Measurements from ENCODE around the gene RASGRP2. TPM values are rescaled to one million over a fixed set of nuclear protein-coding genes. Genes with fewer than 3 reads are reported as not detected.

The RASGRP2 gene
- polyA plus RNA-seq, 1 donor, result 43.6 TPM

- no peak for DNase-seq
Observed at GRCh38 chr11:64739871-64740270, 4.1 kb downstream of the RASGRP2 start.

GRCh38 chr11:64736654-64737053, 7.3 kb downstream of the RASGRP2 start:
- no peak for DNase-seq

GRCh38 chr11:64735725-64736259, 8.2 kb downstream of the RASGRP2 start:
- no peak for DNase-seq

- no peak for DNase-seq
Observed at GRCh38 chr11:64734811-64735724, 8.9 kb downstream of the RASGRP2 start.

- DNase-seq, result no peak
Observed at GRCh38 chr11:64731601-64732000, 12.3 kb downstream of the RASGRP2 start.

GRCh38 chr11:64729851-64730382, 14.0 kb downstream of the RASGRP2 start:
- DNase-seq, result no peak

GRCh38 chr11:64728757-64729365, 15.1 kb downstream of the RASGRP2 start:
- DNase-seq, result no peak

- no peak for DNase-seq
Observed at GRCh38 chr11:64726867-64727530, 16.9 kb downstream of the RASGRP2 start.

- DNase-seq, result no peak
Observed at GRCh38 chr11:64726211-64726641, 17.7 kb downstream of the RASGRP2 start.

- DNase-seq, result no peak
Observed at GRCh38 chr11:64724863-64725532, 18.9 kb downstream of the RASGRP2 start.

- DNase-seq, result no peak
Observed at GRCh38 chr11:64723907-64724862, 19.8 kb downstream of the RASGRP2 start.

- DNase-seq, result peak; percentile 87
Observed at GRCh38 chr11:64723117-64723906, 20.6 kb downstream of the RASGRP2 start, which contains the start of gene NRXN2. Gene NRXN2 (minus strand): TSS chr11:64723197. CDS start chr11:64713699, 9,498 bp downstream.

GRCh38 chr11:64722141-64723065, 21.5 kb downstream of the RASGRP2 start:
- DNase-seq, result no peak

GRCh38 chr11:64721359-64721699, 22.6 kb downstream of the RASGRP2 start:
- no peak for DNase-seq

- DNase-seq, result no peak
Observed at GRCh38 chr11:64720640-64721358, 23.1 kb downstream of the RASGRP2 start.

GRCh38 chr11:64720167-64720566, 23.8 kb downstream of the RASGRP2 start:
- DNase-seq, result no peak

GRCh38 chr11:64719406-64719805, 24.5 kb downstream of the RASGRP2 start:
- DNase-seq, result no peak

GRCh38 chr11:64718780-64719124, 25.2 kb downstream of the RASGRP2 start:
- DNase-seq, result no peak
